GM12892 (cell line): ENCODE measurements around the gene TMEM120B.

ENCODE experiments used
- POLR2A ChIP-seq: IDR thresholded peaks from 2 replicates; pipeline ENCODE4 v1.6.1; 2011; ENCODE audit warnings: low read depth, low read length, control low read depth
- POLR2AphosphoS5 ChIP-seq: IDR thresholded peaks from 2 replicates; pipeline ENCODE4 v1.6.1; 2011; ENCODE audit warnings: low read depth, low read length, control low read depth
- TAF1 ChIP-seq: IDR thresholded peaks from 2 replicates; pipeline ENCODE4 v1.6.1; 2011; ENCODE audit warnings: low read depth, mild to moderate bottlenecking, control low read depth, low read length, borderline replicate concordance

GRCh38 chr12:121767525-121768016 is 55.0 kb downstream of the TMEM120B start:
- TF ChIP-seq POLR2A (no peak), POLR2AphosphoS5 (no peak), TAF1 (no peak)
